IMR-90 (cell line): ENCODE measurements around the gene WNT9B. TPM values are rescaled to one million over a fixed set of nuclear protein-coding genes. Genes with fewer than 3 reads are reported as not detected.

Experiments
- ATAC-seq: fragments of 200-7000 bp; cut with Tn5 transposase; 2 replicates; pipeline ENCODE4 v1.9.1; 2020; ENCODE audit warnings: low read depth, mild to moderate bottlenecking, moderate library complexity
- BruUV-seq: library from RNA; stranded (reverse); fragments of 400-500 nt; replicated peaks from 2 replicates; lab custom pipeline; 2021; lab: Mats Ljungman, UMichigan
- CTCF ChIA-PET: fragments of 300-600 bp; formaldehyde crosslinking; extraction: SDS; loops from one replicate; lab custom pipeline; 2021; ENCODE audit warnings: antibody characterized with exemption; lab: Yijun Ruan, JAX
- POLR2A ChIA-PET: fragments of 300-600 bp; sonication (Branson Sonifier 250); formaldehyde crosslinking; loops from one replicate; lab custom pipeline; 2022; ENCODE audit warnings: antibody characterized with exemption; ENCODE audit not compliant: unreplicated experiment; lab: Charles Lee
- DNase-seq: peaks from one replicate; pipeline ENCODE4 v3.0.0; 2013
- H2AFZ ChIP-seq: replicated peaks from 2 replicates; pipeline ENCODE3; 2013; ENCODE audit warnings: low read length, mild to moderate bottlenecking; ENCODE audit not compliant: poor library complexity
- H2AK5ac ChIP-seq: 2 replicates; pipeline ENCODE4 v1.6.1; 2013; ENCODE audit warnings: low read depth, low read length, inconsistent platforms
- H2AK9ac ChIP-seq: replicated peaks from 2 replicates; pipeline ENCODE3; 2013; ENCODE audit warnings: mild to moderate bottlenecking, low read depth, low read length, moderate library complexity; ENCODE audit not compliant: poor library complexity
- H2BK120ac ChIP-seq: 2 replicates; pipeline ENCODE4 v1.6.1; 2013; ENCODE audit warnings: low read depth, low read length, inconsistent platforms
- H2BK15ac ChIP-seq: 3 replicates; pipeline ENCODE4 v1.6.1; 2013; ENCODE audit warnings: low read depth, low read length, inconsistent platforms
- H2BK20ac ChIP-seq: 2 replicates; pipeline ENCODE4 v1.6.1; 2013; ENCODE audit warnings: low read depth, mild to moderate bottlenecking, inconsistent platforms, low read length, moderate library complexity
- H2BK5ac ChIP-seq: 2 replicates; pipeline ENCODE4 v1.6.1; 2013; ENCODE audit warnings: mild to moderate bottlenecking, low read depth, low read length, inconsistent platforms; ENCODE audit not compliant: poor library complexity, severe bottlenecking
- H3K14ac ChIP-seq: replicated peaks from 2 replicates; pipeline ENCODE4 v1.6.1; 2013; ENCODE audit warnings: low read depth, low read length, inconsistent platforms
- H3K18ac ChIP-seq: 2 replicates; pipeline ENCODE4 v1.6.1; 2013; ENCODE audit warnings: low read depth, low read length, control low read depth
- H3K23ac ChIP-seq: 2 replicates; pipeline ENCODE4 v1.6.1; 2013; ENCODE audit warnings: low read depth, low read length, inconsistent platforms
- H3K27ac ChIP-seq: 2 replicates; pipeline ENCODE4 v1.5.1; 2013; ENCODE audit warnings: mild to moderate bottlenecking, control low read depth, low read length; ENCODE audit not compliant: insufficient read depth
- H3K27me3 ChIP-seq: 2 replicates; pipeline ENCODE4 v1.6.1; 2013; ENCODE audit warnings: low read length; ENCODE audit not compliant: control insufficient read depth, insufficient read depth
- H3K36me3 ChIP-seq: 2 replicates; pipeline ENCODE4 v1.6.1; 2013; ENCODE audit warnings: low read length, mixed read lengths; ENCODE audit not compliant: control insufficient read depth, insufficient read depth
- H3K4ac ChIP-seq: 2 replicates; pipeline ENCODE4 v1.6.1; 2013; ENCODE audit warnings: low read depth, low read length, inconsistent platforms
- H3K4me1 ChIP-seq: 2 replicates; pipeline ENCODE4 v1.6.1; 2013; ENCODE audit warnings: low read length, mixed read lengths; ENCODE audit not compliant: control insufficient read depth, insufficient read depth
- H3K4me2 ChIP-seq: 2 replicates; pipeline ENCODE4 v1.6.1; 2013; ENCODE audit warnings: low read depth, mild to moderate bottlenecking, control low read depth, low read length, moderate library complexity
- H3K4me3 ChIP-seq: 2 replicates; pipeline ENCODE4 v1.5.1; 2013; ENCODE audit warnings: low read depth, mild to moderate bottlenecking, control low read depth, low read length, moderate library complexity; ENCODE audit not compliant: insufficient read depth
- H3K56ac ChIP-seq: 2 replicates; pipeline ENCODE4 v1.6.1; 2013; ENCODE audit warnings: low read length, inconsistent platforms; ENCODE audit not compliant: insufficient read depth; ENCODE audit errors: extremely low read depth
- H3K79me1 ChIP-seq, 2 experiments: 2 replicates each; pipeline ENCODE4 v1.6.1; 2013; ENCODE audit warnings: low read length in 2 of 2, inconsistent platforms in 1 of 2, low read depth in 1 of 2
- H3K9ac ChIP-seq: 2 replicates; pipeline ENCODE4 v1.6.1; 2013; ENCODE audit warnings: low read depth, low read length, control low read depth
- H3K9me1 ChIP-seq: 2 replicates; pipeline ENCODE4 v1.6.1; 2013; ENCODE audit warnings: low read length, inconsistent platforms; ENCODE audit not compliant: insufficient read depth
- H3K9me3 ChIP-seq: 2 replicates; pipeline ENCODE4 v1.6.1; 2013; ENCODE audit warnings: low read length; ENCODE audit not compliant: control insufficient read depth, insufficient read depth
- H4K20me1 ChIP-seq: 2 replicates; pipeline ENCODE4 v1.6.1; 2013; ENCODE audit warnings: low read length, inconsistent platforms; ENCODE audit not compliant: insufficient read depth
- H4K5ac ChIP-seq: 2 replicates; pipeline ENCODE4 v1.6.1; 2013; ENCODE audit warnings: mild to moderate bottlenecking, low read depth, low read length, control low read depth
- H4K8ac ChIP-seq, 2 experiments: 2 replicates each; pipeline ENCODE4 v1.6.1; 2013; ENCODE audit warnings: low read depth in 2 of 2, low read length in 2 of 2, control low read depth in 1 of 2, inconsistent platforms in 1 of 2
- H4K91ac ChIP-seq: 2 replicates; pipeline ENCODE4 v1.6.1; 2013; ENCODE audit warnings: low read depth, low read length, inconsistent platforms; ENCODE audit not compliant: insufficient read depth
- BHLHE40 ChIP-seq: fragments of 150-350 bp; IDR thresholded peaks from 2 replicates; pipeline ENCODE4 v1.6.1; 2016; ENCODE audit warnings: mild to moderate bottlenecking, low read depth, low read length
- CEBPB ChIP-seq: IDR thresholded peaks from 2 replicates; pipeline ENCODE4 v1.6.1; 2012; ENCODE audit warnings: low read depth, low read length, improper control_type of control experiment
- CHD1 ChIP-seq: IDR thresholded peaks from 2 replicates; pipeline ENCODE4 v1.6.1; 2012; ENCODE audit warnings: low read depth, low read length, improper control_type of control experiment
- CTCF ChIP-seq: conservative IDR thresholded peaks from 2 replicates; pipeline ENCODE4 v1.5.1; 2012; ENCODE audit warnings: mild to moderate bottlenecking, low read depth, low read length, improper control_type of control experiment
- ELK1 ChIP-seq: fragments of 150-350 bp; IDR thresholded peaks from 2 replicates; pipeline ENCODE4 v1.6.1; 2016; ENCODE audit warnings: low read depth, mild to moderate bottlenecking, low read length, moderate library complexity, borderline replicate concordance
- FOS ChIP-seq: fragments of 150-350 bp; IDR thresholded peaks from 2 replicates; pipeline ENCODE4 v1.6.1; 2016; ENCODE audit warnings: low read depth, low read length
- MAFK ChIP-seq: IDR thresholded peaks from 2 replicates; pipeline ENCODE4 v1.6.1; 2012; ENCODE audit warnings: low read depth, low read length, improper control_type of control experiment
- MAZ ChIP-seq: IDR thresholded peaks from 2 replicates; pipeline ENCODE4 v1.6.1; 2012; ENCODE audit warnings: low read depth, mild to moderate bottlenecking, low read length, improper control_type of control experiment, moderate library complexity, borderline replicate concordance
- MXI1 ChIP-seq: IDR thresholded peaks from 2 replicates; pipeline ENCODE4 v1.6.1; 2012; ENCODE audit warnings: low read depth, mild to moderate bottlenecking, low read length, moderate library complexity, borderline replicate concordance
- NFE2L2 ChIP-seq: fragments of 150-350 bp; IDR thresholded peaks from 2 replicates; pipeline ENCODE4 v1.6.1; 2016; ENCODE audit warnings: low read depth, mild to moderate bottlenecking, low read length
- POLR2A ChIP-seq: IDR thresholded peaks from 2 replicates; pipeline ENCODE4 v1.6.1; 2012; ENCODE audit warnings: mild to moderate bottlenecking, low read depth, low read length
- RFX5 ChIP-seq: IDR thresholded peaks from 2 replicates; pipeline ENCODE4 v1.8.0; 2012; ENCODE audit warnings: low read depth, mild to moderate bottlenecking, low read length, moderate library complexity
- SMC3 ChIP-seq: fragments of 150-350 bp; IDR thresholded peaks from 2 replicates; pipeline ENCODE4 v1.6.1; 2016; ENCODE audit warnings: low read depth, mild to moderate bottlenecking, antibody characterized with exemption, low read length, moderate library complexity
- USF2 ChIP-seq: fragments of 150-350 bp; IDR thresholded peaks from 2 replicates; pipeline ENCODE4 v1.6.1; 2017; ENCODE audit warnings: mild to moderate bottlenecking, antibody characterized with exemption, low read length, low read depth
- WGBS, 2 experiments: methylation state at CpG; one replicate each; pipeline versions ENCODE4 v1.1.5 to v1.1.7; 2013; ENCODE audit warnings: missing lambda C conversion rate in 2 of 2; ENCODE audit not compliant: insufficient read length in 1 of 2; ENCODE audit errors: extremely low coverage in 2 of 2; 5-methylcytosine and 5-hydroxymethylcytosine counted together
- dilution Hi-C: fragments of 300-500 bp; cut with HindIII; formaldehyde crosslinking; loops from one replicate; pipeline ENCODE4 v1.14.3; 2018; ENCODE audit warnings: low sequenced_read_pairs; ENCODE audit not compliant: unreplicated experiment
- in situ Hi-C: fragments of 300-500 bp; cut with MboI; formaldehyde crosslinking; loops from 3 replicates; pipeline ENCODE4 v1.14.3; 2019; ENCODE audit warnings: low sequenced_read_pairs, inconsistent platforms, mixed read lengths
- intact Hi-C: fragments of 100-400 bp; cut with micrococcal nuclease; formaldehyde crosslinking; loops from 2 replicates; pipeline ENCODE4 v1.10.0; 2022
- polyA plus RNA-seq, 3 experiments: library from polyadenylated mRNA; depleted of rRNA; stranded (reverse); fragments of >200 nt; gene quantifications; 2 replicates each; pipeline ENCODE4 v1.2.3, GENCODE V29; 2012; ENCODE audit warnings: low replicate concordance in 1 of 3
- total RNA-seq: library from RNA; depleted of rRNA; stranded (reverse); fragments of >200 nt; gene quantifications from 2 replicates; pipeline ENCODE4 v1.2.3, GENCODE V29; 2012

The WNT9B gene
- total and polyA plus RNA-seq, 2 of the 4 experiments (the other 2 are of a cell fraction), result not detected

GRCh38 chr17:46839211-46839610 lies 12.2 kb upstream of the WNT9B start:
- Histone ChIP-seq H3K56ac (no peak overlapping the region), H3K27me3 (peaks cover 23% of the 10 kb centered on the region), H2BK15ac (no peak overlapping the region), H3K14ac (no peak overlapping the region), H3K9me1 (no peaks in the 10 kb centered on the region), H2BK120ac (no peak overlapping the region), H3K4me3 (no peak overlapping the region), H3K9me3 (peaks cover 7% of the 10 kb centered on the region), H3K9ac (no peak overlapping the region), H2AK5ac (no peak overlapping the region), H2BK20ac (no peak overlapping the region), H3K23ac (no peak overlapping the region), H4K20me1 (no peaks in the 10 kb centered on the region), H2AK9ac (no peak overlapping the region), H4K8ac (no peak overlapping the region), H4K91ac (no peak overlapping the region), H3K18ac (no peak overlapping the region), H3K36me3 (no peaks in the 10 kb centered on the region), H3K79me1 (no peaks in the 10 kb centered on the region), H2BK5ac (no peak overlapping the region), H3K4me1 (no peaks in the 10 kb centered on the region), H2AFZ (no peak overlapping the region), H3K27ac (no peak overlapping the region), H3K4me2 (no peak overlapping the region), H4K5ac (no peak overlapping the region), H3K4ac (no peak overlapping the region)
- intact Hi-C loops (no loop called here), dilution Hi-C loops (no loop called here), in situ Hi-C loops (loop anchor here (5.0 kb wide), 1 partner anchor 103 kb away; no protein-coding TSS in a partner anchor)
- DNase-seq (no peak), ATAC-seq (no peak)
- WGBS, 2 experiments, result 83% methylated on average over 1 of the region's 5 CpGs; no CpG with 5 or more reads in 1 of the 2 experiments
- POLR2A ChIA-PET, result no interaction called here
- no TSS peak for BruUV-seq
- CTCF ChIA-PET, result interaction anchor here (0.5 to 0.7 kb wide), 2 partner anchors 153 to 703 kb away, joined by 3 read pairs; no protein-coding TSS in a partner anchor
- TF ChIP-seq MXI1 (no peak), SMC3 (no peak), CTCF (no peak), NFE2L2 (no peak), BHLHE40 (no peak), FOS (no peak), ELK1 (no peak), MAFK (no peak), RFX5 (no peak), CEBPB (no peak), CHD1 (no peak), MAZ (no peak), POLR2A (no peak), USF2 (no peak)
